Measurements from ENCODE around the gene C19orf38.

Gene C19orf38

DNA sequence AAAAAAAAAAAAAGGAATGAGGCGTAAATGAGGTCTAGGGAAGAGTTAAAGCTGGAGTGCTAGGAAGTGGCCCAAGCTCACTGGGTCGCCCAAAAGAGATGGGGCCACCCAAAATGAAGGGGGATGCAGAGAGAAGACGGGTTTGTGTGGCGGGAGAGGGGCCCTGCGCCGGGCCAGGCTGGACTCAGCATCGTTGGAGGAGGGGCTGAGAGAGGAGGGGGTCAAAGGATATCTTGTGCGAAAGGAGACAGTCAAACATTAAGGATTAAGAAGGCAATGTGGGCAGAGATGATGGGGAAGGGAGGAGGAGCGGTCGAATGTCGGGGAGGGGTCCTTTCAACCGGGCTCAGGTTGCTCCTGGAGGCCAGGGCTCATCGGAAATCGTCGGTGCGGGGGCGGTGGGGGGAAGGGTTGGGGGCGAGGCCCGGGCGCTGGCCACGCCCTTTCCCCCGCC lies 22.3 kb downstream of the C19orf38 start:
- TF ChIP-seq, protein P1, sequence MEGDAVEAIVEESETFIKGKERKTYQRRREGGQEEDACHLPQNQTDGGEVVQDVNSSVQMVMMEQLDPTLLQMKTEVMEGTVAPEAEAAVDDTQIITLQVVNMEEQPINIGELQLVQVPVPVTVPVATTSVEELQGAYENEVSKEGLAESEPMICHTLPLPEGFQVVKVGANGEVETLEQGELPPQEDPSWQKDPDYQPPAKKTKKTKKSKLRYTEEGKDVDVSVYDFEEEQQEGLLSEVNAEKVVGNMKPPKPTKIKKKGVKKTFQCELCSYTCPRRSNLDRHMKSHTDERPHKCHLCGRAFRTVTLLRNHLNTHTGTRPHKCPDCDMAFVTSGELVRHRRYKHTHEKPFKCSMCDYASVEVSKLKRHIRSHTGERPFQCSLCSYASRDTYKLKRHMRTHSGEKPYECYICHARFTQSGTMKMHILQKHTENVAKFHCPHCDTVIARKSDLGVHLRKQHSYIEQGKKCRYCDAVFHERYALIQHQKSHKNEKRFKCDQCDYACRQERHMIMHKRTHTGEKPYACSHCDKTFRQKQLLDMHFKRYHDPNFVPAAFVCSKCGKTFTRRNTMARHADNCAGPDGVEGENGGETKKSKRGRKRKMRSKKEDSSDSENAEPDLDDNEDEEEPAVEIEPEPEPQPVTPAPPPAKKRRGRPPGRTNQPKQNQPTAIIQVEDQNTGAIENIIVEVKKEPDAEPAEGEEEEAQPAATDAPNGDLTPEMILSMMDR (IDR thresholded peaks at IDR 0.05; ENCODE audit: low read depth, low read length, missing control alignments), result no peak
- peak overlapping the region; percentile 34 for H3K4me3 ChIP-seq (replicated peaks; ENCODE audit: low read depth, low read length)
- DNase-seq (ENCODE audit: extremely low read depth, low read depth), result no peak

DNA sequence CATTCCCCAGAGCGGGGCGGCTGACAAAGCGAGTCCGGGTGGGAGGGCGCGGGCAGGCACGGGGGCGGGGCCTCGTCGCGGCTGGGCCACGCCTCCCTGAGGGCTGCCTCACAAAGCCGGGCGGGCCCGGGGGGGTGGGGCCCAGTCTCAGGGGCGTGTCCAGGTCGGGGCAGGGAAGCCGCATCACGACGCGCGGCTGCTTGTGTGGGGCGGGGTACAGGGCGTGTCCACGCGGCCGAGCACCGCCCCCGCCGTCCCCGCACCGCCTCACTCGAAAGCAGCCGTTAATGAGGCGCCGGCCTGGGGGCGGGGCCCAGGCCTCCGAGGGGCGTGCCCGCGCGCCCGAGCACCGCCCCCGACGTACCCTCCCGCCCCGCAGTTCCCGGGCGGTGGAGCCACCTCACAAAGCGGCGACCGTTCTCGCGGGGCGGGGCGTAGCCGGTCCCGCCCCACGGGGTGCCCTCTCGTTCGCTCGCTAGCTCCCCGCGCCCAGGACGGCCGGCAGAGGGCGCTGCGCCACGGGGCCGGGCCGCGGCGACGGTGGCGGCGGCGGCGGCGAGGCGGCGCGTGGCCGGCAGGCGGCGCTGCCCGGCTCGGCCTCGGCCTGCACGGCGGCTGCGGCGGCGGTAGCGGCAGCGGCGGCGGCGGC lies 22.9 kb downstream of the C19orf38 start, which contains the start of gene CARM1:
Gene CARM1, plus strand, starts transcription at position 599 of the 649 bp plus-strand sequence. CDS start 150 bp downstream, outside the sequence.
- peak within 1 kb of the TSS; percentile 71 for H3K4me3 ChIP-seq (replicated peaks; ENCODE audit: low read depth, low read length)
- TF ChIP-seq, protein P1 (IDR thresholded peaks at IDR 0.05; ENCODE audit: low read depth, low read length, missing control alignments), result peak; percentile 40
- peak; percentile 81 for DNase-seq (ENCODE audit: extremely low read depth, low read depth)

DNA sequence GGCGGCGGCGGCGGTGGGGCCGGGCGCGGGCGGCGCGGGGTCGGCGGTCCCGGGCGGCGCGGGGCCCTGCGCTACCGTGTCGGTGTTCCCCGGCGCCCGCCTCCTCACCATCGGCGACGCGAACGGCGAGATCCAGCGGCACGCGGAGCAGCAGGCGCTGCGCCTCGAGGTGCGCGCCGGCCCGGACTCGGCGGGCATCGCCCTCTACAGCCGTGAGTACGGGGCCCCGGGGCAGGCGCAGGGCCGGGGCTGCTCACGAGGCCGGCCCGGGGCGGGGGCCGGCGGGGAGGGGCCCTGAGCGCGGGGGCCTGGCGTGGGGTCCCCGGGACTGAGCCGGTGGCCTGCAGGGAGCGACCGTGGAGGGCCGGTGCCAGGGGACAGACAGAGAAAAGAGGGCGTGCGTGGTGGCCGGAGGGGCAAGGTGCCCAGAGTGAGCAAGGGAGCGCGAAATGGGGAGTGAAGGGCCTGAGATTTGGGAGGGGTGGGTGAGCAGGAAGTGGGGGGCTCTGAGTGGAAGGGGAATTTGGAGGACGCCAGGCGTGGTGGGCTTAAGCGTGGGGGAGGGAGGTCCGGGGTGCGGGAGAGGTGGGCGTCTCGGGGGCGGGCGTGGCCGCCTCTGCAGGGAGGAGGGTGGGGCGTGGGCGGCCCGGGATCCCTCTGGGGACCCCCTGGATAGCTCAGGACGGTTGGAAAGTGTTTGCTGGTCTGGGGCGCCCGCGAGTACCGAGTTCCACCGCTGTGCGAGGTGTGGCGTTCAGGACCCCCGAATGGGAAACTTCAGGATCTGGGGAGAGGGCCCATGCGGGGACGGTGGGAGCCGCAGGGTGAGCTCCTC lies 23.7 kb downstream of the C19orf38 start:
- H3K4me3 ChIP-seq (replicated peaks; ENCODE audit: low read depth, low read length), result peak overlapping the region; percentile 71
- no peak for DNase-seq (ENCODE audit: extremely low read depth, low read depth)
- TF ChIP-seq, protein P1 (IDR thresholded peaks at IDR 0.05; ENCODE audit: low read depth, low read length, missing control alignments), result no peak

DNA sequence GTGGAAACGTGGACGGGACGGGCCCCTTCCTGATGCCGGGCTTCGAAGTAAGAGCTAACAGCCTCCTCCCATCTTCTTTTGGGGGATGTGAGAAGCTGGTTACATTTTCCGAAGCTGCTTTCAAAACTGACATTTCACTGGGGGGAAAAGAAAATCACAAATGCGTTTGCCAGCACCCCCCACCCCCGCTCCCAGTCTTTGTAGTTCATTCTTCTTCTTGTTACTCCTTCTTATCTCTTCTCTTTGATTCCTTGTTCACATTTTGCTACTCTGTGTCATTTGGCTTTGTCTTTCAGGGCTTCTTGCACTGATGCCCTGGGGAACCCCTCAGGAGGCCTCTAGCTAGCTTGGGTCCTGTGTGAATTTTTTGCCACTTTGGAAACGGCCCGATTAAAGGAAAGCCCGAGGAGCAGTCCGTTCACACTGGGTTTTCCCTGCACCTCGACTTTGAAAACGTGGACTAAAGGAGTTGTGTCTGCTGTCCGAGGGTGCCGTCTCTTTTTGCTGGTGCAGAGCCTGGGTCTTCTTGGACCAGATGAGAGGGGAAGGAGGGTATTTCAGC lies 24.4 kb downstream of the C19orf38 start:
- no peak for DNase-seq (ENCODE audit: extremely low read depth, low read depth)
- H3K4me3 ChIP-seq (replicated peaks; ENCODE audit: low read depth, low read length), result peak overlapping the region; percentile 71
- TF ChIP-seq, protein P1 (IDR thresholded peaks at IDR 0.05; ENCODE audit: low read depth, low read length, missing control alignments), result no peak

DNA sequence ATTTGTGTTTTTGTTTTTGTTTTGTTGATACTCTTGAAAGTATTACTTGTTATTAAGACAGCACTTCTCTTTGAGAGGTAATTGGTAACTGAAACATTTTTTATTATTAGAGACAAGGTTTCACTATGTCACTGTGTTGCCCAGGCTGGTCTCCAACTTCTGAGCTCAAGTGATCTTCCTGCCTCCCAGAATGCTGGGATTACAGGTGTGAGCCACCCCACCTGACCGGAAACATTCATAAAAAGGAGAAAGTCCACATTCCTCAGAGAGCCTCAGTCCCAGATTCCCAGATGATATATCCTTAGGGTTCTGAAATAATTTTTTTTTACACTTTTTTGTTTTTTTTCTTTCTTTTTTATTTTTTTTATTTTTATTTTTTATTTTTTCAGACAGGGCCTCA lies 25.8 kb downstream of the C19orf38 start:
- H3K4me3 ChIP-seq (replicated peaks; ENCODE audit: low read depth, low read length), result peak overlapping the region; percentile 71; the same call in 1 of the 2 replicates

More for the DNA sequence above, 25.8 kb downstream of the C19orf38 start:
- TF ChIP-seq, protein P1 (IDR thresholded peaks at IDR 0.05; ENCODE audit: low read depth, low read length, missing control alignments), result no peak
- DNase-seq (ENCODE audit: extremely low read depth, low read depth), result no peak
